Mesendoderm (in vitro differentiated cells): ENCODE results near the gene MPL.

Experiments used
- DNase-seq: peaks from one replicate; pipeline ENCODE4 v3.0.0; 2013
- H2AK5ac ChIP-seq: 2 replicates; pipeline ENCODE4 v1.6.1; 2013; ENCODE audit warnings: low read length, inconsistent platforms
- H2BK120ac ChIP-seq: 2 replicates; pipeline ENCODE4 v1.6.1; 2013; ENCODE audit warnings: low read depth, mild to moderate bottlenecking, low read length, moderate library complexity, mixed read lengths
- H2BK15ac ChIP-seq: replicated peaks from 2 replicates; pipeline ENCODE4 v1.6.1; 2013; ENCODE audit warnings: low read depth, mild to moderate bottlenecking, moderate library complexity
- H2BK5ac ChIP-seq: 2 replicates; pipeline ENCODE4 v1.6.1; 2013; ENCODE audit warnings: low read length, inconsistent platforms
- H3K18ac ChIP-seq: 2 replicates; pipeline ENCODE4 v1.6.1; 2013; ENCODE audit warnings: mild to moderate bottlenecking, low read length, mixed read lengths
- H3K23ac ChIP-seq: one replicate; pipeline ENCODE4 v1.6.1; 2013; ENCODE audit warnings: low read length
- H3K27ac ChIP-seq: 2 replicates; pipeline ENCODE4 v1.5.1; 2013; ENCODE audit warnings: low read depth, mild to moderate bottlenecking, inconsistent platforms, low read length, moderate library complexity
- H3K27me3 ChIP-seq: 2 replicates; pipeline ENCODE4 v1.6.1; 2013; ENCODE audit warnings: low read length, control low read depth, mild to moderate bottlenecking, inconsistent platforms; ENCODE audit not compliant: insufficient read depth, poor library complexity
- H3K36me3 ChIP-seq: 2 replicates; pipeline ENCODE4 v1.6.1; 2013; ENCODE audit warnings: low read length, inconsistent platforms; ENCODE audit not compliant: control insufficient read depth, insufficient read depth
- H3K4ac ChIP-seq: one replicate; pipeline ENCODE4 v1.6.1; 2013; ENCODE audit warnings: low read depth, mild to moderate bottlenecking, low read length, moderate library complexity
- H3K4me1 ChIP-seq: 2 replicates; pipeline ENCODE4 v1.6.1; 2013; ENCODE audit warnings: low read depth, low read length, inconsistent platforms; ENCODE audit not compliant: control insufficient read depth
- H3K4me2 ChIP-seq: 2 replicates; pipeline ENCODE4 v1.6.1; 2013; ENCODE audit warnings: low read length
- H3K4me3 ChIP-seq: 2 replicates; pipeline ENCODE4 v1.5.1; 2013; ENCODE audit warnings: mild to moderate bottlenecking, low read length
- H3K56ac ChIP-seq: one replicate; pipeline ENCODE4 v1.6.1; 2013; ENCODE audit warnings: low read length
- H3K79me1 ChIP-seq: 2 replicates; pipeline ENCODE4 v1.6.1; 2013; ENCODE audit warnings: low read length, inconsistent platforms
- H3K79me2 ChIP-seq: 2 replicates; pipeline ENCODE4 v1.6.1; 2013; ENCODE audit warnings: mild to moderate bottlenecking, low read length; ENCODE audit not compliant: control insufficient read depth, insufficient read depth
- H3K9ac ChIP-seq: 2 replicates; pipeline ENCODE4 v1.6.1; 2013; ENCODE audit warnings: low read length, inconsistent platforms
- H4K5ac ChIP-seq: one replicate; pipeline ENCODE4 v1.6.1; 2013; ENCODE audit warnings: low read length
- H4K8ac ChIP-seq: one replicate; pipeline ENCODE4 v1.6.1; 2013; ENCODE audit warnings: low read depth, mild to moderate bottlenecking, control low read depth, low read length, moderate library complexity
- WGBS: extraction: QIAGEN DNeasy Blood & Tissue Kit; methylation state at CpG from one replicate; pipeline ENCODE4 v1.1.7; 2013; ENCODE audit warnings: low lambda C conversion rate, missing lambda C conversion rate; ENCODE audit not compliant: insufficient coverage; ENCODE audit errors: extremely low coverage; 5-methylcytosine and 5-hydroxymethylcytosine counted together

Gene MPL

DNA sequence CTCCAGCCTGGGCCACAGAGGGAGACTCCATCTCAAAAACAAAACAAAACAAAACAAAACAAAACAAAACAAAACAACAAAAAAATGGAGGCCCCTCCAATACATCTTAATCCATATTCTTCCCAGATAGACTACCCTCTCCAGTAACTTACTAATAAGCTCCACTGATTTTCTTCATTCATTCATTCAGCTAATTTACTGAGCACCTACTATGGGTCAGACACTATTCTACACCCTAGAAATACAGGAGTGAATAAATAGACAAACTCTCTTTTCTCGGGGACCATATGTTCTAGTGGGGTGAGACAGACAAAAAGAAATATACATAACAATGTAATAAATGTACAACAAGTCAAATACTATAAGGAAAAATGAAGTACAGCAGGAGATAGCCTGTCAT lies 13.4 kb downstream of the MPL start:
- no peak overlapping the region for H4K8ac ChIP-seq
- H3K79me2 ChIP-seq = no peaks in the 10 kb centered on the region
- H3K4me2 ChIP-seq = no peak overlapping the region
- no peak overlapping the region for H2BK120ac ChIP-seq
- no peak overlapping the region for H3K4ac ChIP-seq
- no peak overlapping the region for H3K56ac ChIP-seq
- no peaks in the 10 kb centered on the region for H3K36me3 ChIP-seq
- DNase-seq = no peak
- H2BK5ac ChIP-seq = no peak overlapping the region
- no peak overlapping the region for H3K23ac ChIP-seq
- peaks cover 5% of the 10 kb centered on the region for H3K4me1 ChIP-seq
- no peak overlapping the region for H2AK5ac ChIP-seq
- H3K27me3 ChIP-seq = no peaks in the 10 kb centered on the region
- H2BK15ac ChIP-seq = no peak overlapping the region
- H3K27ac ChIP-seq = no peak overlapping the region
- H3K4me3 ChIP-seq = no peak overlapping the region
- H4K5ac ChIP-seq = no peak overlapping the region
- no peaks in the 10 kb centered on the region for H3K79me1 ChIP-seq
- H3K18ac ChIP-seq = no peak overlapping the region
- whole genome bisulfite sequencing = no CpG with 5 or more reads among the region's 1 CpG
- H3K9ac ChIP-seq = no peak overlapping the region

DNA sequence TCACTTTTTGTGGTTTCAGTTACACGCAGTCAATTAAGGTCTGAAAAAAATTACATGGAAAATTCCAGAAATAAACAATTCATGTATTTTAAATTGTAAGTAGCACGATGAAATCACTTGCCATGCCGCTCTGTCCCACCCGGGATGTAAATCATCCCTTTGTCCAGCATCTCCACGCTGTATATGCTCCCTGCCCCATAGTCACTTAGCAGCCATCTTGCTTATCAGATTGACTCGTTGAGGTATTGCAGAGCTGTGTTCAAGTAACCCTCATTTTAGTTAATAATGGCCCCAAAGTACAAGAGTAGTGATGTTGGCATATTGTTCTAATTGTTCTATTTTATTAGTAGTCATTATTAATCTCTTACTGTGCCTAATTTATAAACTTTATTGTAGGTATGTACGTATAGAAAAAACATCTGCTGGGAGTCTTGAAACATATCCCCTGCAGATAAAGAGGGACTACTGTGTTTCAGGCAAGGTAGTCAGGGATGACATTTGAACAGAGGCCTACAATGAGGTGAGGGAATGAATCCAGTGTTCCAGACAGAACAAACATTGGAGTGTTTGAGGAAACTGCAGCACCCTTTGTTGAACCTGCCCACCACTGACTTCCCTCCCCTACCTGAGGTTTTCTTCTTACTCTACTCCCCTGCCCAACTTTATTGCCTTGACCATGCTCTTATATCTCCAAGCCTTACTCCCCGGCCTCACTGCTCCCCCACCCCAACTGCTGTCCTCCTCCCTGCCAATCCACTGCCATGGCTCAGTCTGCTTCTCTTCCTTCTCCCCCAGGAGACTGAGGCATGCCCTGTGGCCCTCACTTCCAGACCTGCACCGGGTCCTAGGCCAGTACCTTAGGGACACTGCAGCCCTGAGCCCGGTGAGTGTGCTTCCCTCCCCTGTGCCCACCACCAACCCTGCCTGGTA lies 14.1 kb downstream of the MPL start:
- Histone ChIP-seq H2BK120ac (no peak overlapping the region), H2BK5ac (no peak overlapping the region), H3K27me3 (no peaks in the 10 kb centered on the region), H3K23ac (no peak overlapping the region), H3K4me2 (no peak overlapping the region), H3K4me1 (peaks cover 5% of the 10 kb centered on the region), H3K4me3 (no peak overlapping the region), H3K27ac (no peak overlapping the region), H4K5ac (no peak overlapping the region), H3K36me3 (no peaks in the 10 kb centered on the region), H3K79me2 (no peaks in the 10 kb centered on the region), H2BK15ac (no peak overlapping the region), H3K18ac (no peak overlapping the region), H4K8ac (no peak overlapping the region), H2AK5ac (no peak overlapping the region), H3K56ac (no peak overlapping the region), H3K4ac (no peak overlapping the region), H3K9ac (no peak overlapping the region), H3K79me1 (no peaks in the 10 kb centered on the region)
- no peak for DNase-seq
- no CpG with 5 or more reads among the region's 10 CpGs for WGBS

DNA sequence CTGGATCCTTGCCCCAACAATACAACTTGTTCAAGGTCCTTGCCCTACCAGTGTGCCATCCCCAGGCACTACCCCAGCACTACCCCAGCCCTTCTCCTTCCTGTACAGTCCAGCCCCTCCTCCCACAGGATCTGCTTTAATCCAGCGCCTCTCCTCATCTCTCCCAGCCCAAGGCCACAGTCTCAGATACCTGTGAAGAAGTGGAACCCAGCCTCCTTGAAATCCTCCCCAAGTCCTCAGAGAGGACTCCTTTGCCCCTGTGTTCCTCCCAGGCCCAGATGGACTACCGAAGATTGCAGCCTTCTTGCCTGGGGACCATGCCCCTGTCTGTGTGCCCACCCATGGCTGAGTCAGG lies 14.7 kb downstream of the MPL start:
- Histone ChIP-seq H3K79me2 (no peaks in the 10 kb centered on the region), H3K4me3 (no peak overlapping the region), H2BK5ac (no peak overlapping the region), H3K18ac (no peak overlapping the region), H3K36me3 (no peaks in the 10 kb centered on the region), H2AK5ac (no peak overlapping the region), H4K8ac (no peak overlapping the region), H3K79me1 (no peaks in the 10 kb centered on the region), H3K27me3 (no peaks in the 10 kb centered on the region), H3K56ac (no peak overlapping the region), H2BK15ac (no peak overlapping the region), H3K4me2 (no peak overlapping the region), H4K5ac (no peak overlapping the region), H2BK120ac (no peak overlapping the region), H3K4me1 (peaks cover 5% of the 10 kb centered on the region), H3K9ac (no peak overlapping the region), H3K23ac (peak overlapping the region; percentile 69), H3K4ac (no peak overlapping the region), H3K27ac (no peak overlapping the region)
- WGBS = no CpG with 5 or more reads among the region's 2 CpGs
- DNase-seq = no peak

DNA sequence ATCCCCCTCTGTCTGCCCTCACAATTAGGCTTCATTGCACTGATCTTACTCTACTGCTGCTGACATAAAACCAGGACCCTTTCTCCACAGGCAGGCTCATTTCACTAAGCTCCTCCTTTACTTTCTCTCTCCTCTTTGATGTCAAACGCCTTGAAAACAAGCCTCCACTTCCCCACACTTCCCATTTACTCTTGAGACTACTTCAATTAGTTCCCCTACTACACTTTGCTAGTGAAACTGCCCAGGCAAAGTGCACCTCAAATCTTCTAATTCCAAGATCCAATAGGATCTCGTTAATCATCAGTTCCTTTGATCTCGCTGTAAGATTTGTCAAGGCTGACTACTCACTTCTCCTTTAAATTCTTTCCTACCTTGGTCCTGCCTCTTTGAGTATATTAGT lies 15.3 kb downstream of the MPL start:
- Histone ChIP-seq H3K23ac (no peak overlapping the region), H2BK120ac (no peak overlapping the region), H3K36me3 (no peaks in the 10 kb centered on the region), H3K4me2 (no peak overlapping the region), H3K56ac (no peak overlapping the region), H2AK5ac (no peak overlapping the region), H3K79me1 (no peaks in the 10 kb centered on the region), H3K4ac (no peak overlapping the region), H3K9ac (no peak overlapping the region), H3K27me3 (no peaks in the 10 kb centered on the region), H2BK15ac (no peak overlapping the region), H3K4me3 (no peak overlapping the region), H2BK5ac (no peak overlapping the region), H3K18ac (no peak overlapping the region), H3K27ac (no peak overlapping the region), H4K8ac (no peak overlapping the region), H3K79me2 (no peaks in the 10 kb centered on the region), H4K5ac (no peak overlapping the region), H3K4me1 (peaks cover 7% of the 10 kb centered on the region)
- no CpG with 5 or more reads among the region's 3 CpGs for whole genome bisulfite sequencing
- no peak for DNase-seq

DNA sequence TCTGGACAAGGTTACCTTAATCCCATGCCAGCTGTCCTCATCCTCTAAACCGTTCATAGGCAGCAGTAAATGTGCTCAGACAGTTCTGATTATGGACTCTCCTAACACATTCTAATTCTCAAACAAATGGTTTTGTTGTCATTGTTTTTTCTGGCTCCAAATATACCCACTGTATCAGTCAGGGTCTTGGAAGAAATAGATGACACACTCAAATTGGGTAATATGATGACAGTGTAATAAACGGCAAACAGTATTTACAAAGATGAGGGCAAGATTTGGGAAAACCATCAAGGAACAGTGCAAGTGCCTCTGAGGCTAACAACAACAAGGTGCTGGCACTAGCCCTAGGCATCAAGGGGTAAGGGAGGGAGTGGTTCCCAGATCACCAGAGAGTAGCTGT lies 16.9 kb downstream of the MPL start:
- H2BK5ac ChIP-seq = no peak overlapping the region
- no peaks in the 10 kb centered on the region for H3K27me3 ChIP-seq
- no peak overlapping the region for H2BK120ac ChIP-seq
- no peak overlapping the region for H3K4me2 ChIP-seq
- H3K4me1 ChIP-seq = peaks cover 5% of the 10 kb centered on the region
- no peak overlapping the region for H3K27ac ChIP-seq
- DNase-seq = no peak
- no peak overlapping the region for H3K4ac ChIP-seq
- no peak overlapping the region for H3K18ac ChIP-seq
- H3K79me1 ChIP-seq = peaks cover 2% of the 10 kb centered on the region
- H2BK15ac ChIP-seq = no peak overlapping the region
- no peak overlapping the region for H2AK5ac ChIP-seq
- no peak overlapping the region for H3K56ac ChIP-seq
- H4K5ac ChIP-seq = no peak overlapping the region
- no peak overlapping the region for H3K23ac ChIP-seq
- no peak overlapping the region for H4K8ac ChIP-seq
- WGBS = no CpG with 5 or more reads among the region's 2 CpGs
- no peak overlapping the region for H3K4me3 ChIP-seq
- H3K79me2 ChIP-seq = peaks cover 6% of the 10 kb centered on the region
- H3K9ac ChIP-seq = no peak overlapping the region
- H3K36me3 ChIP-seq = no peaks in the 10 kb centered on the region

DNA sequence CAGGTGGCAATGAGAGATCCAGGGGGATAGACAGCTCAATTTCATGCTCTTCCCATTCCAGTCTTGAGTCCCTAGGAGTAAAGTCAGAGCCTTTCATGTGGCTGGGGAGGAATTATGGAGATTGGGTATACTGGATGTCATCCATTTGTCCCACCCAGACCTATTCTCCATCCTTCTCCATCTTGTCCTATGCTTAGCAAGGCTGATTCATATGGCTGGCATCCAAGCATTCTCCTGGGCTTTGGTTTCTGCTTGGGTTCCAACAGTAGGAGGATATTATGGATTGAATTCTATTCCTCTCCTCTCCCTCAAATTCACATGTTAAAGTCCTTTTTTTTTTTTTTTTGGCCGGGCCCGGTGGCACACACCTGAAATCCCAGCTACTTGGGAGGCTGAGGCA lies 17.3 kb downstream of the MPL start:
- H2AK5ac ChIP-seq = no peak overlapping the region

More for the DNA sequence above, 17.3 kb downstream of the MPL start:
- H4K5ac ChIP-seq = no peak overlapping the region
- WGBS = no CpG with 5 or more reads among the region's 2 CpGs
- H3K36me3 ChIP-seq = no peaks in the 10 kb centered on the region
- no peak for DNase-seq
- no peak overlapping the region for H3K4ac ChIP-seq
- no peaks in the 10 kb centered on the region for H3K27me3 ChIP-seq
- no peak overlapping the region for H3K9ac ChIP-seq
- peaks cover 3% of the 10 kb centered on the region for H3K4me1 ChIP-seq
- H4K8ac ChIP-seq = no peak overlapping the region
- H3K4me3 ChIP-seq = no peak overlapping the region
- peaks cover 10% of the 10 kb centered on the region for H3K79me2 ChIP-seq
- H3K4me2 ChIP-seq = no peak overlapping the region
- no peak overlapping the region for H3K56ac ChIP-seq
- H2BK120ac ChIP-seq = no peak overlapping the region
- H3K27ac ChIP-seq = no peak overlapping the region
- H2BK5ac ChIP-seq = no peak overlapping the region
- H2BK15ac ChIP-seq = no peak overlapping the region
- H3K23ac ChIP-seq = no peak overlapping the region
- H3K18ac ChIP-seq = no peak overlapping the region
- peaks cover 2% of the 10 kb centered on the region for H3K79me1 ChIP-seq
